NOMO-1 (cell line): Measurements from ENCODE around the gene TMX4.
"Not testable (repeated sequence)": the region's sequence is repeated elsewhere in the genome, so short reads cannot be mapped to it uniquely, and the experiment has no call there.

ENCODE experiments used
- DNase-seq, 2 experiments: peaks; one replicate each; lab custom pipeline; 2025; ENCODE audit not compliant: unreplicated experiment in 2 of 2; lab: John Stamatoyannopoulos, UW

Gene TMX4

GRCh38 chr20:7974785-7975435 lies 44.7 kb downstream of the TMX4 start:
- no peak for DNase-seq

GRCh38 chr20:7971536-7972280 lies 47.9 kb downstream of the TMX4 start:
- DNase-seq = no peak

- DNase-seq = no peak
Observed at GRCh38 chr20:7967199-7967844, 52.2 kb downstream of the TMX4 start.

GRCh38 chr20:7966176-7966575 lies 53.4 kb downstream of the TMX4 start:
- DNase-seq = no peak

- no peak for DNase-seq
Observed at GRCh38 chr20:7959484-7959883, 60.1 kb downstream of the TMX4 start.

- DNase-seq = not testable (repeated sequence)
Observed at GRCh38 chr20:7956561-7956960, 63.0 kb downstream of the TMX4 start.

- no peak for DNase-seq
Observed at GRCh38 chr20:7950387-7950786, 69.2 kb downstream of the TMX4 start.

GRCh38 chr20:7943891-7944290 lies 75.7 kb downstream of the TMX4 start:
- DNase-seq = no peak

GRCh38 chr20:7940341-7940740 lies 79.2 kb downstream of the TMX4 start, which contains the start of gene HAO1:
HAO1 (minus strand) TSS chr20:7940458; CDS start chr20:7940422, 36 bp downstream.
- DNase-seq = no peak

- no peak for DNase-seq
Observed at GRCh38 chr20:7939663-7940062, 79.9 kb downstream of the TMX4 start.

- DNase-seq = no peak
Observed at GRCh38 chr20:7938058-7938457, 81.5 kb downstream of the TMX4 start.

- no peak for DNase-seq
Observed at GRCh38 chr20:7937328-7937727, 82.2 kb downstream of the TMX4 start.

GRCh38 chr20:7935027-7935551 lies 84.5 kb downstream of the TMX4 start:
- DNase-seq = peak in 1 of 2 experiments; percentile 58

GRCh38 chr20:7933346-7933745 lies 86.2 kb downstream of the TMX4 start:
- DNase-seq = peak in 1 of 2 experiments; percentile 37

GRCh38 chr20:7930343-7930742 lies 89.2 kb downstream of the TMX4 start:
- peak; percentile 26 to 45 for DNase-seq
